ELR (cell line): Measurements from ENCODE around the gene ZNF148.
A peak's percentile ranks its signal among the peaks of the same experiment; 100 is the strongest.

Experiments
- DNase-seq: peaks from one replicate; pipeline ENCODE4 v3.0.0-alpha.2; 2015; ENCODE audit warnings: low read depth

The ZNF148 gene

GRCh38 chr3:125332504-125332903 lies 42.6 kb downstream of the ZNF148 start:
- DNase-seq = no peak

- no peak for DNase-seq
Measured at GRCh38 chr3:125331243-125331642, 43.9 kb downstream of the ZNF148 start.

- no peak for DNase-seq
Measured at GRCh38 chr3:125326957-125327356, 48.2 kb downstream of the ZNF148 start.

GRCh38 chr3:125325746-125326145 lies 49.4 kb downstream of the ZNF148 start:
- no peak for DNase-seq

- DNase-seq = no peak
Measured at GRCh38 chr3:125324341-125324740, 50.8 kb downstream of the ZNF148 start.

DNA sequence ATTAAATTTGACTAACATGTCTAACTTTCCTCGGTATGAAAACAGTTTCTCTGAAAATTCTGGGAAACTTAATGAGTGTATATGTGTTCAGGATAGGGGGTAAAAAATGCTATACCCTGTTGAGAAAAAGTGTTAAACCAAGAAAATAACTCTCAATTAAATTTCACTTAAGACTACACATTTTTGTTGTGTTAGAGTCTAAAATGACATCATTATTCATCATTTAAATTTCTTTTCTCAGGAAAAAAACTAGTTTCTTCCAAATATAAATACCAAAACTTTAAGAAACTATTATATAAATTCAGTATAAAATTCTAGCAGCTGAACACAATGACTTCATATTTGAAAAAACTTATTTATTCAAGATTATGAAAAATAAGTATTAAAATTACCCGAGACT lies 52.2 kb downstream of the ZNF148 start:
- DNase-seq = no peak

- DNase-seq = peak; percentile 19
Measured at GRCh38 chr3:125322166-125322565, 53.0 kb downstream of the ZNF148 start.

DNA sequence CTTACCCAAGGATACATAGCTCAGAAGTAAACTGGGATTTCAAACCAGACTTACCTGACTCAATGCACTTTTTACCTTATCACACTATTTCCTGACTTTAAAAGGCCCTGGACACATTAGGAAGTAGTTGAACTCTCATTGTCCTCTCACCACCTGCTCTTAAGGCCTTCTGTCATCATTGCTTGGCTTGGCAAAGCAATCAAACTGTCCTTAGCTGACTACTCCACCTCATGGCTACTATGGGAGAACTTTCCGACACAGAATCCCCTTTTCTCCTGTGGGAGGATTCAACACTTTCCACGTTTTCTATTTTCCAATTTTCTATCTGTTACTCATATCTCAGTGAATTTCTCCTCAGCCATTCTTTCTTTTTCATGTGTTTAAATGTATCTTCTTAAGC lies 55.4 kb downstream of the ZNF148 start:
- no peak for DNase-seq

DNA sequence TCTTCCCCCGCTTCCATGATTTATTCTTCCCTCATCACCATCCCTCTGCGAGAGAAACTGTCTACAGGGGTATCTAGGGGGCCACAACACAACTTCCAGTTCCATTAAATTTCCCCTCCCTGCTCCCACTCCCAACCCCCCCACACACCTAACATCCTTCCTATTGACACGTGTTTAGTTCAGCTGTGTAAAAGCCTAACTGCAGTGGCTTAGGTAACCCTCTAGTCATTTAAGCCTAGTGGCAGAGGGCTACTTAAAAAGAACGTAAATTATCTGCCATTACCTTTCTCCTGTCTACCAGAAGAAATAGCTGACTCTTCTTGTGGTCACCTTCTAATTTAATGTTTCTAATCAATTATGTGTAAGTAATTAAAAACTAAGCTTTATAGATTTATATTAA lies 56.3 kb downstream of the ZNF148 start:
- DNase-seq = no peak

GRCh38 chr3:125318167-125318865 lies 56.8 kb downstream of the ZNF148 start:
- DNase-seq = no peak

DNA sequence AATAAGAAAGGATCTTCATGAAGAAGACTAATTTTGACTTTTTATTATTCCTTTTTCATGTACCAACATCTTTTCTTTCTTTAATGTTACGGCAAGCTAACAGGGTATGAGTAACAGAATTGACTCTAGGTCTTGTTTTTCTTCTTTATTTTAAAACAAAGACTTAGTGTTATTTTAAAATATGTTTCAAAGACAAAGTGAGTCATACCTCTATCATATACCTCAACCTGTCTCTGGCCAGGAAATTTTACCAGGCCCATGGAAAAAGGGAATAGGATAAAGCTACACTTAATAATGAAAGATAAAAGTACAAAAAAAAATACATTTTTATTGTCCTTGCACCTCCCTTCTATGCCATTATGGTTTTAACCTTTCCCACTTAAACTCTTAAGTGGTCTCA lies 57.4 kb downstream of the ZNF148 start:
- peak; percentile 77 for DNase-seq

GRCh38 chr3:125316949-125317348 lies 58.2 kb downstream of the ZNF148 start:
- DNase-seq = no peak

GRCh38 chr3:125316246-125316645 lies 58.9 kb downstream of the ZNF148 start:
- DNase-seq = no peak

DNA sequence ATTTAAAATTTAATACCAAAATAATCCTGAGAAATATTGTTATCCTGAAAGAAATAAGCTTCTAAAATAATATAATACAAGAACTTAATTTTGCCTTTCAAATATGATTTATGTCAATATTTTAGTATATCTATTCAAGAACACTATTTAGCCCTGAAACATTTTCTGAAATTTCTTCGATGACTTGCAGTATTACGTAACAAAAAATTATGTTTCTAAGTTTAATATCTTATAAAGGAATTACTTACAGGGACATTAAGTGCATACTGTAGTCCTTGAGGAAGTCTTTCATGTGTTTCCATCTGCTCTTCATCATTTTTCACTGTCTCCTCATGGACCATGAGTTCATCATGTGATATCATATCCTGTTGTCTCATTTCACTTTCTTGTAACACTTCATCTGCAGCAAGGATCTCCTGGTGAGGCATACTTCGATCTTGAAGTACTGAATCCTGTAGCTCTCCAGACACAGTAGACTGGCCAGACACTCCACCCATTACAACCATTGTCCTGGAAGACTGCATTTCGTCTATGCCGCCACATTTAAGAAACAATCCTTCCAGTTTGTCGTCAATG lies 62.0 kb downstream of the ZNF148 start:
- peak; percentile 79 for DNase-seq

GRCh38 chr3:125310623-125311081 lies 64.5 kb downstream of the ZNF148 start:
- no peak for DNase-seq

DNA sequence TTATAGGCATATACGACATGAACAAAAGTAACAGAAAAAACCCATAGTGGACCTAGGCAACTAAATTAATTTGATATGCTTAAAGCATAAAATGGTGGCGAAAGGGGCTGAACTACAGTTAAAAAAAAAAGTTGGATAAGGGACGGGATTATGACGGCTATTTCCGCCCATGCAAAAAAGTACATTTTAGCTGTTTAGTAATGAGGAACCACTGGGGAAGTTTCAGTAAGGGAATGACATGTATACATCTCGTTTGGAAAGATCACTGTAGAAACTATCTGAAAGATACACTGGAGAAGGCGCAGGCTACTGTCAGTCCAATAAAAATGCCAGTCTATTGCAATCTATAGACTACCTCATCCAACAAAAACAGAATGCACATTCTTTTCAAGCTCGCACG lies 65.6 kb downstream of the ZNF148 start:
- no peak for DNase-seq

GRCh38 chr3:125306620-125307019 lies 68.5 kb downstream of the ZNF148 start:
- DNase-seq = no peak

DNA sequence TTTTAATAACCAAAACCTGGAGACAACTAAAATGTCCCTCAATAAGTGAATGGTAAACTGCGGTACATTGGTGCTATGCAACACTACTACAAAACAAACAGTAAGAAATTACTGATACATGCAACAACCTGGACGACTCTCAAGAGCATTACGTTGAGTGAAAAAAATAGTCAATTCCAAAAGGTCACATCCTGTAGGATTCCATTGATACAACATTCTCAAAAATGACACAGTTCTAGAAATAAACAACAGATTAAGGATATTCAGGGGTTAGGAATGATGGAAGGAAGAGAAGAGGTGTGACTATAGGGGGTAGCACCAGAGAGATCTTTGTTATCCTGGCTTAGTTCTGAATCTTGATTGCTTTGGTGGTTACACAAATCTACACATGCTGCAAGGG lies 72.2 kb downstream of the ZNF148 start:
- peak; percentile 54 for DNase-seq

GRCh38 chr3:125300416-125300815 lies 74.7 kb downstream of the ZNF148 start:
- DNase-seq = peak; percentile 91

- DNase-seq = no peak
Measured at GRCh38 chr3:125294411-125294810, 80.7 kb downstream of the ZNF148 start.

GRCh38 chr3:125292015-125292414 lies 83.1 kb downstream of the ZNF148 start:
- DNase-seq = no peak

GRCh38 chr3:125289429-125289981 lies 85.6 kb downstream of the ZNF148 start:
- no peak for DNase-seq

GRCh38 chr3:125287248-125287647 lies 87.9 kb downstream of the ZNF148 start:
- DNase-seq = no peak

DNA sequence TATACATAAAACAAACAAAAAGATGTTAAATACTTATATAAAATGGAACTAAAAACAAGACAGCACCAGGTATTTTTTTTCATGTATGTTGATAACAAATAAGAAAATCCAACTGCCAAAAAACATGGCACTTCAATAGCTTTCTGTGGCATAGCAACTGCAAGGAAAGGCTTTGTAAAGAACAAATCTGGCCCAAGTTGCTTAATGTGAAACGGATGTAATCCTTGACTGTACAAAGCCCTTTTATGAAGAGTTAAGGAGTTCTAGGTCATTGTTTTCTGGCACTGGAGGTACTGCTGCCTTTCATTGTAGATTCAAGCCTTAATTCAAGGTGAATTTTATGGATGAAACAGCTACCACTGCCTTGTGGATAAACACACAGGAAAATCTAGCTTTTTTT lies 93.7 kb downstream of the ZNF148 start:
- no peak for DNase-seq
